ENCODE results near the gene ALPK1.
"Not testable (repeated sequence)": the region's sequence is repeated elsewhere in the genome, so short reads cannot be mapped to it uniquely, and the experiment has no call there.

ALPK1 gene

GRCh38 chr4:112296949-112297880 is at the start of gene ALPK1:
Gene ALPK1 (plus strand): TSS chr4:112297369.
- DNase-seq, result peak; percentile 94

DNA sequence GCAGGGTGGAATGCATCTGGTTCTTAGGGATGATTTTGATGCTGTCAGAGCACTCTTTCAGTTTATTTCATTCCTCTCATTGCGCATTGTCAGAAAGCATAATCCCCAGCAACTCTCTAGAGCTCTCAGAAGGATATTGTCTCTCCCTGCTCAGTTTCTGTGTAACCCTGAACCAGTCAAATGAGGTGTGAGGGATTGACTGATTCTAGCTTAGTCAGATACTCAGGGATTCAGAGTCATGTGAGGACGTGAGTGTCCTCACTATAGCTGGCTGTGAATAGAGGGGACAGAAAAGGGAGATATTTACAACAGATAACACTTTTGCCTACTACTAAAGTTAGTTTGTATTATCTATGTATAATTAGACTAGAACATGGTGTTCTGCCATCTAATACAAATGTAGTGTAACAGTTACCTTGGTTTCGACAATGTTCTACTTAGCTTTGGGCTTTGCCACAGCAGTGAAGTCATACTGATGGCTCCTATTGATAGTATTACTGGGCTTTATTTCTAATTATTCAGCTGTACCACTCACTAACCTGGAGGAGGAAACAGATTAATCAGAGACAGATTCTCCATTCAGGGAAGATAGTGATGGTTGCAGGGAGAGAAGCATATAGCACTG is 46.0 kb upstream of the ALPK1 start:
- DNase-seq, result no peak

GRCh38 chr4:112252234-112252633 is 44.9 kb upstream of the ALPK1 start:
- no peak for DNase-seq

DNA sequence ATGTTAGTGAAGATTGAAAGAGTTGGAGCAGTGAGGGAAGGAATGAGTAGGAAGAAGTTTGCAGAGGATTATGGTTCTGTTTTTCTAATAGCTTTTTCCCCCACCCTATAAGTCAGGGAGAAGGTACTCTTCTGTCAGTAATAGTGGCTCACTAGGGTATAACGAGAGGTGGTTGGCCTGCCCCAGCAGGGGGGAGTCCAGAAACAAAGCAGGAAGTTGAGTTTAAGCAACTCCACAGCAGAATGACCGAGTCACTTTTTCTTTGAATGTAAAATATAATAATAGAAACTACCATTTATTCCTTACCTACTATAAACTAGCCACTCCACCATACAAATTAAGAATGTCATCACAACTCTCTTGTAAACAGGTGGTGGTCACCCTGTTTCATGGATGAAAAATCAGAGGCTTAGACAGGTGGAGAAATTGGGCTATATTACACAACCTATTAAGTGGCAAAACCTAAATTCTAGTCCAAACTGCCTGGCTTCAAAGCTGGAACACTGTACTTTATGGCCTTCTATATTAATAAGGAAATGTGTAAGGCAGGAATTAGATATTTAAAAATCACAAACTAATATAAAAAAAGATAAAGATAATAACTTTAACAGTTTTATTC is 43.7 kb upstream of the ALPK1 start:
- no peak for DNase-seq

GRCh38 chr4:112257098-112257497 is 40.1 kb upstream of the ALPK1 start:
- no peak for DNase-seq

DNA sequence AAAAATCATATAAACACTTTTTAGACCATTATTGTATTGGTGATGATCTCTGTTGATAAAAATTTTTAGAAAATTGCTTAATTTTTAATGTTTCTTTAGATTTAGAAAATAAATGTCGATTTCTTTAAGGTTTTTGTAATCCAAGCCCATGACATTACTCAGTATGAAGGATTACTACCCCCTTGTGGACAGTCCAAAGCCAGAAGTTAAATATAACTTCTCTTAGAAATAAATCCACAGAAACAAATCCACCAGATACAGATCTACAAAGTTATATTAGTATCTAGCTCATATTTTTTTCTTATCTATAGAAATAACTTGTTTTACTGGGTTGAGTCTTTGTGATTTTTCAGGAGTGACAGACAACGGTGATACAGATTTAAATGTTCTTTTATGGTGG is 30.3 kb upstream of the ALPK1 start:
- peak; percentile 35 for DNase-seq

DNA sequence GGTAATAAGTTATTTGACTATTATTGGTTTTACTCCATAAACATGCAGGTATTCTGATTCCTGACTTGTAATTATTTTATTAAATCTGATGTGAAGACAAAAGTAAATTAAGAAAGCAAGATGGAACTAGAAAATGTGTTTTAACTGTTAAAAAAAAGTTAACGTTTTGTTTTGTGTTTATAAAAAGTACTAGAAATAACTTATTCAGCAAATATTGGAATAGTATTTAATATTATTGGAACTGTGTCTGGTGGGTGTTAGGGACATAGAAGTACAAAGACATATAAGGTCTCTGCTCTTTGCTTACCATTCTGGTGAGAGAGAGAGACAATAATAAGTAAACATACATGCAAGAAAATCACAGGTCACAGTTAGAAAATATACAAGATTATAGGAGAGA is 27.1 kb upstream of the ALPK1 start:
- DNase-seq, result no peak

GRCh38 chr4:112270640-112271421 is 26.3 kb upstream of the ALPK1 start:
- peak; percentile 92 for DNase-seq

GRCh38 chr4:112272292-112272691 is 24.9 kb upstream of the ALPK1 start:
- DNase-seq, result no peak

DNA sequence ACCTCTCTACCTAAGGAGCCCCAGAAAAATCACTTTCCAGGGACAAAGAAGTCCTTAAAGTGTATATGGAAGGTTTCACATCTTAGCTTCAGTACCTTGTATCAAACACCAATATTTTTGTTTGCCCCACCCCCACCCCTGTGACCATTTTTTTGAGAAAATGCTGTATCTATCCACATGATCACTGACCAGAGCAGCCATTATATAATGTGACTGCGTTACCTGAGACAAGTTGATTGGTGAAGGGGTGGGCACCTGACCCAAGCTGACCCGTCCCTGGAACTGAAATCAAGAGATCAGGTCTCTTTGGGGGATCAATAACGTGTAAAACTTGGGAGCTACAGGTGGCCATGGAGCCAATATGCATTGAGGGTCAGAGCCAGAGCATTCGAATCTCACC is 22.2 kb upstream of the ALPK1 start:
- no peak for DNase-seq

GRCh38 chr4:112276113-112276512 is 21.1 kb upstream of the ALPK1 start:
- DNase-seq, result no peak

- DNase-seq, result no peak
Measured at GRCh38 chr4:112277220-112277619, 19.9 kb upstream of the ALPK1 start.

DNA sequence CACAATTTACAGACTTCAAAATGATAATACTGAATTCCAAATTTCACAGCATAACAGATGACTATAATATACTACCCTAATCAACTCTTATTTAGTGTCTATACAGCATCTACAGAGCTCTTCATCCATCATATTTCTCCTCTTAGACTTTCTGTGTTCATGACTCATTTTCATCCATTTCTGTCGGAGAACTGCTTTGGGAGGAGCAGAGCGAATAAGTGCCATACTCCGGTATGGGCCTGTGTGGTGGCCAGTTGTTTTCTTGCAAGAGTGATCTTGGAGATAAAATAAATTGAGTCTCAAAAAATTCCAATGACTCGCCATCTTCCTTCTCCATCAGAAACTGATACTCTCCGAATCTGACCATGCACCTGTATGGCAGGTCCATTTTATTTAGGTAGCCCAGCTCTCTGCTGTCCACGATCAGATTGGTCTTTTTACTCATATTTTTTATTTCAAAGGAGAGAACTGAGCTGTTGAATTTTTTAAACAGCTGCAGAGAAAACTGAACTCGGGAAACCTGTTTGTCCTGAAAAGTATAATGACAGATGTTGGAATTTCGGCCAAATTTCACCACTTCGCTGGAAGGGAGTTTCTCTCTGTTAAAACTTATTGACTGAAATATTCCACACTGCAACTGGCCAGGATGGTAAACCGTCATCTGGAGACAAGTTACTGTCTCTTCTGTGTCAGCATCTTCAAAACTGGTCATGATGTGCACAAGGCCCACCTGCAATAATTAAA is 19.3 kb upstream of the ALPK1 start:
- no peak for DNase-seq

- DNase-seq, result no peak
Measured at GRCh38 chr4:112279025-112279881, 17.9 kb upstream of the ALPK1 start.

- no peak for DNase-seq
Measured at GRCh38 chr4:112279882-112280315, 17.3 kb upstream of the ALPK1 start.

DNA sequence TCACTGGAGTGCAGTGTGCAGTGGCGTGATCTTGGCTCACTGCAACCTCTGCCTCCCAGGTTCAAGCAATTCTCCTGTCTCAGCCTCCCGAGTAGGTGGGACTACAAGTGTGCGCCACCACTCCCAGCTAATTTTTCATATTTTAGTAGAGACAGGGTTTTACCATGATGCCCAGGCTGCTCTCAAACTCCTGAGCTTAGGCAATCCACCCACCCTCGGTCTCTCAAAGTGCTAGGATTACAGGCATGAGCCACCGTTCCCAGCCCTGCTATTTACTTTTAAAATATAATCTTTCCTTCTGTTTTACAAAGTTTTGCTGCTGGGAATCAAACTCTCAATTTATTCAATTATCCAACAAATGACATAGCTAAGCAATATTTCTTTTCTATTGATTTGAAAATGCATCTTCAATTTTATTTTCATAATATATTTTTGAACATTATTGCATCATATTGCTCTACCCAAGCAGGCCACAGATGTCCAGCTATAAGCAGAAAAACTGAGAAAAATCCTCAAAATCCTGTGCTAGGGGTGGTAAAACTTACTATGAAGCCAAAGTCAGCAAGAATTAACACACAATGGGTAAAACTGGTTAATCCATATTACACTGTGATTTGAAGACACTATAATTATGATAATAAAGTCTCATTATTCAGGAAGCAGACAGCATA is 16.6 kb upstream of the ALPK1 start:
- no peak for DNase-seq

DNA sequence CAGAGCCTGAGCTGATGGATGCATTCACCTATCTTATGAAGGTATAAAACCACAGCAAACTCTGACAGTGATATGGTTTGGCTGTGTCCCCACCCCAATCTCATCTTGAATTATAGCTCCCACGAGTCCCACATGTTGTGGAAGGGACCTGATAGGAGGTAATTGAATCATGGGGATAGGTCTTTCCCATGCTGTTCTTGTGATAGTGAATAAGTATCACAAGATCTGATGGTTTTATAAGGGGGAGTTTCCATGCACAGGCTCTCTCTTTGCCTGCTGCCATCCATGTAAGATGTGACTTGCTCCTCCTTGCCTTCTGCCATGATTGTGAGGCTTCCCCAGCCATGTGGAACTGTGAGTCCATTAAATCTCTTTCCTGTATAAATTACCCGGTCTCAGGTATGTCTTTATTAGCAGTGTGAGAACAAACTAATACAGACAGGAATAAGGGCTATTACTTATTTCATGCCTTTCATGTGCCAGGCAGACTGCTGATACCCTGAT is 15.2 kb upstream of the ALPK1 start:
- DNase-seq, result not testable (repeated sequence)

DNA sequence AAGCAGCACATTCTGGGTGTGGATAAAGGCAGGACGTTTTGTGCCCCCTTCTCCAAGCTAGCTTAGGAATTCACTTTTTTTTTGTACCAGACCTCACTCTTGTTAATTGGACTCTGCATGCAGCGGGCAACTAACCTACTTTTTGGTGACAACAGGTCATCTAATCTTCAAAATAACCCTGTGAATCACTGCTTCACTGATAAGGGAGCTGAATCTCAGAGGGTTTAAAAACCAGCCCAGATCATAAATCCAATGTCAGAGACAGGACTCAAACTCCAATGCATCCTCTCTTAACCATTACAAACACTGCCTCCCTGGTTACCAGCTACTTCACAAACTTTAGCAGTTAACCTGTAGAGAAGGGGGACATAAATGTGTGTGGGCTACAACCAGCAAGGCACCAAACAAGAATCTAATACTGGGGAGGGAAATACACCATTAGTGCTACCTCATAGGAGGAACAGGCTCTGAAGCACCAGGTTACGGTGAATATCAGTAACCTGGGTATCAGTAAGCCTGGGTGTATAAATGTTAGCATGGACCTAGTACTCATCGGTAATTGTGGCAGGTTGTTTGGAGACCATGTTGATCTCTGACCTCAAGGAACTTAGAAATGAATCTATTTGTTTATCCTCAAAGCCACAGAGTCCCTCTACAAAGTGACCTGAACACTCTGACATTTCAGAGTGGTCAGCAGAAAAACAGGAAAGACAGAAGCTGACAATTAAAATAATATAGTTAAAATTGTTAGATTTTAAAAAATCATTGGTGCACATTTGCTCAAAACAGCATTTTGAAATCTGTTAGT is 14.1 kb upstream of the ALPK1 start:
- no peak for DNase-seq

DNA sequence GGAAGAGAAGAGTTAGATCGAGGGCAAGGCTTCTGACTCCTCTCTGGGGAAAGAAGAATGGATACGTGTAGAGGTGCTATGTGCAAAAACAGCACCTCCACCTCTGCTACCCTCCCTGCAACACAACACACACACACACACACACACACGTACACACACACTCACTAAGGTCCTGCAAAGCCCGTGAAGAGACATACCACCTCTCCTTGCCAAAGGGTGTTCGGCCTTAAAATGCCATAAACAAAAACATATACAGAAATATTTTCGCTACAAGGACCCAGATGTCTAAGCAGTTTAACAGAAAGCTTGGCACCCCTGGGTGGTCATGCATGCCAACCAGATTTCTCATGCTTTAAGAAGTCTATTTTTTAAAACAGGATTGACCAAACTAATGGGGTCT is 13.0 kb upstream of the ALPK1 start:
- peak; percentile 13 for DNase-seq

Data from fibroblast of upper back skin (primary cell).